Astrocyte of the cerebellum (primary cell): Measurements from ENCODE around the gene CPE.

Experiments used
- DNase-seq: peaks from one replicate; pipeline ENCODE4 v3.0.0-alpha.2; 2011; ENCODE audit warnings: low read depth
- H3K4me3 ChIP-seq: 2 replicates; pipeline ENCODE4 v1.5.1; 2011; ENCODE audit warnings: mild to moderate bottlenecking, low read depth, low read length, moderate library complexity
- in situ Hi-C: cut with HindIII; loops from 2 replicates; pipeline ENCODE4 v1.10.0; 2017; ENCODE audit warnings: low sequenced_read_pairs
- TF ChIP-seq, protein P1 (sequence below): IDR thresholded peaks from 2 replicates; pipeline ENCODE4 v1.5.1; 2012; ENCODE audit warnings: low read length, low read depth, moderate library complexity, mild to moderate bottlenecking; ENCODE audit errors: missing control alignments

CPE gene

DNA sequence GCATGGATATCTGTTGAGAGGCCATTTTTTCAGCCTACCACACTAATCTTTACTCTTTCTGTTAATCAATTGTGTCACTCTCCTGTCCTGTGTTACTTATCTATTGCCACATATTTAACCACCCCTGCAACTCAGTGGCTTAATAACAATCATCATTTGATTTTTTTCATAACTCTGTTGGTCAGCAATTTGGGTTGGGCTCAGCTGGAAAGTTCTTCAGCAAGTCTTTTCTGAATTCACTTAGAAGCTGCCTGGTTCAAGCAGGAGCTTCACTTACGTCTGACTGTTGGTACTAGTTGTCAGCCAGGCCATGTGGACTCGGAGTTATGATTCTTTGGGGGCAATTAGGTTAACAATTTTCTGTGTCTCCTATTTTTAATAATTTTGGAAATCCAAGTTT is 50.1 kb downstream of the CPE start:
- no peak for DNase-seq
- no peak overlapping the region for H3K4me3 ChIP-seq
- in situ Hi-C loops, result no loop called here
- TF ChIP-seq, protein P1, sequence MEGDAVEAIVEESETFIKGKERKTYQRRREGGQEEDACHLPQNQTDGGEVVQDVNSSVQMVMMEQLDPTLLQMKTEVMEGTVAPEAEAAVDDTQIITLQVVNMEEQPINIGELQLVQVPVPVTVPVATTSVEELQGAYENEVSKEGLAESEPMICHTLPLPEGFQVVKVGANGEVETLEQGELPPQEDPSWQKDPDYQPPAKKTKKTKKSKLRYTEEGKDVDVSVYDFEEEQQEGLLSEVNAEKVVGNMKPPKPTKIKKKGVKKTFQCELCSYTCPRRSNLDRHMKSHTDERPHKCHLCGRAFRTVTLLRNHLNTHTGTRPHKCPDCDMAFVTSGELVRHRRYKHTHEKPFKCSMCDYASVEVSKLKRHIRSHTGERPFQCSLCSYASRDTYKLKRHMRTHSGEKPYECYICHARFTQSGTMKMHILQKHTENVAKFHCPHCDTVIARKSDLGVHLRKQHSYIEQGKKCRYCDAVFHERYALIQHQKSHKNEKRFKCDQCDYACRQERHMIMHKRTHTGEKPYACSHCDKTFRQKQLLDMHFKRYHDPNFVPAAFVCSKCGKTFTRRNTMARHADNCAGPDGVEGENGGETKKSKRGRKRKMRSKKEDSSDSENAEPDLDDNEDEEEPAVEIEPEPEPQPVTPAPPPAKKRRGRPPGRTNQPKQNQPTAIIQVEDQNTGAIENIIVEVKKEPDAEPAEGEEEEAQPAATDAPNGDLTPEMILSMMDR, result no peak

- in situ Hi-C loops, result no loop called here
- no peak overlapping the region for H3K4me3 ChIP-seq
- TF ChIP-seq, protein P1, result no peak
- DNase-seq, result no peak
Measured at GRCh38 chr4:165433529-165433928, 54.7 kb downstream of the CPE start.

DNA sequence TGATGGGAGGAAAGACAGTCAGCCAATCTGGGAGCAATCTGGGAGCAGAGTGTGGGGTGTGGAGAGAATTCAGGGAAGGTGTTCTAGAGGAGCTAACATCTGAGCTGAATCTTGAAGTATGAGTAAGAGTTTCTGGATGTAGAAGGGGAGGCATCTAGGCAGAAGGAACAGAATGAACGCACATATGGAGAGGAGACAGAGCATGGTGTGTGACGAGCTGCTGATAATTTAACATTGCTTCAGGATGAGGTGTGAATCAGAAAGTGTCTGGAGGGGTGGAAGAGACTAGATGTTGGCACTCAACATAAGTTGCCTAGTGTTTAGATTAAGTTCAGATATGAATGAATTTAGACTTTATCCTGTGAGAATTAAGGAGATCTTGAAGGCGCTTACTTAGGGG is 58.9 kb downstream of the CPE start:
- in situ Hi-C loops, result no loop called here
- no peak for DNase-seq
- TF ChIP-seq, protein P1, result no peak
- H3K4me3 ChIP-seq, result no peak overlapping the region

GRCh38 chr4:165439344-165439743 is 60.5 kb downstream of the CPE start:
- DNase-seq, result no peak
- in situ Hi-C loops, result no loop called here
- H3K4me3 ChIP-seq, result no peak overlapping the region
- TF ChIP-seq, protein P1, result no peak

- in situ Hi-C loops, result no loop called here
- H3K4me3 ChIP-seq, result no peak overlapping the region
- TF ChIP-seq, protein P1, result no peak
- DNase-seq, result peak; percentile 35
Measured at GRCh38 chr4:165439981-165440380, 61.2 kb downstream of the CPE start.

GRCh38 chr4:165440415-165441158 is 61.8 kb downstream of the CPE start:
- peak overlapping the region; percentile 6 for H3K4me3 ChIP-seq
- in situ Hi-C loops, result no loop called here
- TF ChIP-seq, protein P1, result no peak
- peak; percentile 92 for DNase-seq

DNA sequence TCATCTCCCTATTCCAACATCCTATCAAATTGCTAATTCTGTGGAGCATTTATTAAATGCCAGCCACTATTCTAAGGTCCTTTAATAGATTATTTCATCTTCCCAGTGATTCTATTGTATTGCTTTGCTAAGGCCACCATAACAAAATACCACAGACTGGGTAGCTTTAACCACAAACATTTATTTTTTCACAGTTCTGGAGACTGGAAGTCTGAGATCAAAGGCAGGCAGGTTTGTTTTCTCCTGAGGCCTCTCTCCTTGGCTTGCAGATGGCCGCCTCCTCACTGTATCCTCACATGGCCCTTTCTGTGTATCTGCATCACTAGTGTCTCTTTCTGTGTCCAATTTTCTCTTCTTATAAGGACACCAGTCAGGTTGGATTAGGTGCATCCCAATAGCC is 64.5 kb downstream of the CPE start:
- in situ Hi-C loops, result no loop called here
- H3K4me3 ChIP-seq, result no peak overlapping the region
- DNase-seq, result peak; percentile 62
- TF ChIP-seq, protein P1, result no peak
